ENCODE measurements around the gene CAMK4.

DNA sequence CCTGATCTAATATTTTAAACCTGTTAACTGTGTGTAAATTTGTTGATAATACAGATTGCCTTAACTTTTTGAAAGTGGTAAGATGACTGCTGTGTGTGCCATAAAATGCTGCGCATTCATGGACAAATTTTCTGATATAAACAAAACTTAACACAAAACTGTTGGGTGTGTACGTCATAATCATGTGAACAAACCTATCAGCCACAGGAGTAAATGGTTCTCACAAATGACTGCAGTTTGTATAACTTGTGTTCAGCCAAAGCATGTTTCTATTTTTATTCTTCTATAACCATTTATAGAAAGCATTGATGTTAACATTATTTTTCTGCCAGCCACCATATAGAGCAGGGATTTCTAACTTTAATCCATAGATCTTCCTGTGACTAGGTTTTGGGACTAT lies 21.5 kb downstream of the CAMK4 start:
- TF ChIP-seq, protein P1, sequence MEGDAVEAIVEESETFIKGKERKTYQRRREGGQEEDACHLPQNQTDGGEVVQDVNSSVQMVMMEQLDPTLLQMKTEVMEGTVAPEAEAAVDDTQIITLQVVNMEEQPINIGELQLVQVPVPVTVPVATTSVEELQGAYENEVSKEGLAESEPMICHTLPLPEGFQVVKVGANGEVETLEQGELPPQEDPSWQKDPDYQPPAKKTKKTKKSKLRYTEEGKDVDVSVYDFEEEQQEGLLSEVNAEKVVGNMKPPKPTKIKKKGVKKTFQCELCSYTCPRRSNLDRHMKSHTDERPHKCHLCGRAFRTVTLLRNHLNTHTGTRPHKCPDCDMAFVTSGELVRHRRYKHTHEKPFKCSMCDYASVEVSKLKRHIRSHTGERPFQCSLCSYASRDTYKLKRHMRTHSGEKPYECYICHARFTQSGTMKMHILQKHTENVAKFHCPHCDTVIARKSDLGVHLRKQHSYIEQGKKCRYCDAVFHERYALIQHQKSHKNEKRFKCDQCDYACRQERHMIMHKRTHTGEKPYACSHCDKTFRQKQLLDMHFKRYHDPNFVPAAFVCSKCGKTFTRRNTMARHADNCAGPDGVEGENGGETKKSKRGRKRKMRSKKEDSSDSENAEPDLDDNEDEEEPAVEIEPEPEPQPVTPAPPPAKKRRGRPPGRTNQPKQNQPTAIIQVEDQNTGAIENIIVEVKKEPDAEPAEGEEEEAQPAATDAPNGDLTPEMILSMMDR (IDR thresholded peaks at IDR 0.05; ENCODE audit: low read depth, low read length): no peak
- TF ChIP-seq EZH2phosphoT487 (IDR thresholded peaks at IDR 0.05; ENCODE audit: low read depth): no peak

All from OCI-LY3 (cell line).